Bronchial epithelial cell (primary cell): ENCODE measurements around the gene KCTD13. TPM values are rescaled to one million over a fixed set of nuclear protein-coding genes. Genes with fewer than 3 reads are reported as not detected.
A peak's percentile ranks its signal among the peaks of the same experiment; 100 is the strongest.
"Not testable (repeated sequence)": the region's sequence is repeated elsewhere in the genome, so short reads cannot be mapped to it uniquely, and the experiment has no call there.

Experiments used
- DNase-seq: peaks from one replicate; pipeline ENCODE4 v3.0.0-alpha.2; 2010; ENCODE audit warnings: low read depth
- FAIRE-seq: peaks from 2 replicates; lab custom pipeline; 2011; peaks lifted over from hg19 to GRCh38; lab: Jason Lieb, UNC
- H3K27me3 ChIP-seq: 2 replicates; pipeline ENCODE4 v1.5.1; 2011; ENCODE audit warnings: low read length; ENCODE audit not compliant: control insufficient read depth, insufficient read depth
- H3K36me3 ChIP-seq: 2 replicates; pipeline ENCODE4 v1.5.1; 2011; ENCODE audit warnings: low read length; ENCODE audit not compliant: control insufficient read depth, insufficient read depth
- H3K4me3 ChIP-seq: 2 replicates; pipeline ENCODE4 v1.5.1; 2011; ENCODE audit warnings: mild to moderate bottlenecking, low read depth, low read length, control low read depth
- CTCF ChIP-seq: IDR thresholded peaks from 2 replicates; pipeline ENCODE4 v1.5.1; 2011; ENCODE audit warnings: mild to moderate bottlenecking, moderate library complexity, low read length, control low read depth, inconsistent platforms; ENCODE audit not compliant: insufficient read depth, severe bottlenecking
- total RNA-seq: library from RNA; depleted of rRNA; stranded (reverse); fragments of >200 nt; gene quantifications from 2 replicates; pipeline ENCODE4 v1.2.1, GENCODE V29; 2014

KCTD13 gene
- total RNA-seq, 1 donor from 2014 or later = 8.2 TPM

- FAIRE-seq (no peak), DNase-seq (no peak)
- TF ChIP-seq CTCF = no peak
- Histone ChIP-seq H3K4me3 (no peak overlapping the region), H3K27me3 (no peaks in the 10 kb centered on the region), H3K36me3 (no peaks in the 10 kb centered on the region)
Observed at GRCh38 chr16:29950806-29951461, 24.9 kb upstream of the KCTD13 start.

GRCh38 chr16:29947897-29948296, 21.9 kb upstream of the KCTD13 start:
- FAIRE-seq (no peak), DNase-seq (no peak)
- no peaks in the 10 kb centered on the region for H3K27me3 ChIP-seq
- H3K4me3 ChIP-seq = no peak overlapping the region
- H3K36me3 ChIP-seq = no peaks in the 10 kb centered on the region
- TF ChIP-seq CTCF = no peak

DNA sequence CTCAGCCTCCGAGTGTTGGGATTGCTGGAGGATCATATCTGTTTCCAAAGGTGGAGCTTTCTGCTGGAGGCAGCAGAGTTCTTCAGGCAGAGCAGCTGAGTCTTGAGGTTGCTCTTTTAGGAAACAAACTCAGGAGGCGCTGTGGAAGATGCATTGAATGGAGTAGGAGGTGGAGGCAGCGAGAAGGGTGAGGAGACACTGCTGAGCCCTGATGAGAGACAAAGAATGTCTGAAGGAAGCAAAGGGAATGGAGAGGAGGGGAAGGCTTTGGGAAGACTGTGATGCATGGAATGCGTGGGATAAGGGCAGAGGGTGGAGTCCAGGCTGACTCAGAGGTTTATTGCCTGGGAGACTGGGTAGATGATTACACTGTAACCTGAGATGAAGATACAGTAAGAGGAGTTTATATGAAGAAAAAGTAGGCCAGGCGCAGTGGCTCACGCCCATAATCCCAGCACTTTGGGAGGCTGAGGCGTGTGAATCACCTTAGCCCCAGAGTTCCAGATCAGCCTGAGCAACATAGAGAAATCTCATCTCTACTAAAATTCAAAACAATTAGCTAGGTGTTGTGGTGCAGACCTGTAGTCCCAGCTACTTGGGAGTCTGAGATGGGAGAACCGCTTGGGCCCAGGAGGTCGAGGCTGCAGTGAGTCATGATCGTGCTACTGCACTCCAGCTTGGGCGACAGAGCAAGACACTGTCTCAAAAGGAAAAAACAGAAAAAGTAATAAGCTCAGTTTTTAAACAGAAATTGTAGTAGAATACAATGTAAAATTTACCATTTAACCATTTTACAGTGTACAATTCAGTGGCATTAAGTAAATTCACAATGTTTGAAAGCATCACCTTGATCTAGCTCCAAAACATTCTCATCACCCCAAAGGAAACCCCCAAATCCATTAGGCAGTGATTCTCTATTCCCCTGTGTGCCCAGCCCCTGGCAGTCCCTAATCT, 18.1 kb upstream of the KCTD13 start:
- Histone ChIP-seq H3K27me3 (no peaks in the 10 kb centered on the region), H3K4me3 (no peak overlapping the region), H3K36me3 (no peaks in the 10 kb centered on the region)
- peak; percentile 99 for DNase-seq
- TF ChIP-seq CTCF = peak; percentile 26
- FAIRE-seq = peak; percentile 58

DNA sequence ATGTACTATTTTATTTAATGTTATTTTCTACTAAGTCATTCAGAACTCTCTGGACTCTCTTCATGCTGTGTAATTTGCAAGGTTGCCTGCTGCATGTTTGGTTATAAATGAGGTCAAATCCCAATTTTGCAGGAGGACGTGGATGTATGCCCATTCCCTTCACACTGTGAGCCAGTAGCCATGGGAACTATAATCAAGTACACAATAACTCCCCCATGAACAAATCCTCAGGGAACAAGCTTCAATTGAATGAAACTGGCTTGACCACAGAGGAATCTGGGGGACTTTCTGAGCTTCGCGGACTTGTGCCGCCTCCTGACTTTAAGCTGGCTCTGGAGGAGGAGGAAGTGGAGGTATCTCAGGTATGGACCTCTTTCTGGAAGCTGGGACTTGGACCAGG, 14.6 kb upstream of the KCTD13 start:
- FAIRE-seq = no peak
- no peak for TF ChIP-seq CTCF
- no peaks in the 10 kb centered on the region for H3K36me3 ChIP-seq
- H3K4me3 ChIP-seq = no peak overlapping the region
- no peak for DNase-seq
- H3K27me3 ChIP-seq = no peaks in the 10 kb centered on the region

DNA sequence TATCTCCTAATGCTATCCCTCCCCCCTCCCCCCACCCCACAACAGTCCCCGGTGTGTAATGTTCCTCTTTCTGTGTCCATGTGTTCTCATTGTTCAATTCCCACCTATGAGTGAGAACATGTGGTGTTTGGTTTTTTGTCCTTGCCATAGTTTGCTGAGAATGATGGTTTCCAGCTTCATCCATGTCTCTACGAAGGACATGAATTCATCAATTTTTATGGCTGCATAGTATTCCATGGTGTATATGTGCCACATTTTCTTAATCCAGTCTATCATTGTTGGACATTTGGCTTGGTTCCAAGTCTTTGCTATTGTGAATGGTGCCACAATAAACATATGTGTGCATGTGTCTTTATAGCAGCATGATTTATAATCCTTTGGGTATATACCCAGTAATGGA, 5.7 kb upstream of the KCTD13 start:
- not testable (repeated sequence) for H3K4me3 ChIP-seq, DNase-seq, H3K27me3 ChIP-seq, FAIRE-seq, H3K36me3 ChIP-seq
